HG02763 (cell line): ENCODE data around the gene TNFAIP3.
A peak's percentile ranks its signal among the peaks of the same experiment; 100 is the strongest.

Source experiments
- ATAC-seq: cut with Tn5 transposase; IDR thresholded peaks from one replicate; pipeline ENCODE4 v1.9.1; 2021; ENCODE audit warnings: mild to moderate bottlenecking, moderate library complexity; ENCODE audit not compliant: unreplicated experiment

TNFAIP3 gene

GRCh38 chr6:137896647-137897046 lies 29.6 kb downstream of the TNFAIP3 start:
- no peak for ATAC-seq

- no peak for ATAC-seq
Measured at GRCh38 chr6:137900815-137901214, 33.8 kb downstream of the TNFAIP3 start.

GRCh38 chr6:137901454-137901853 lies 34.4 kb downstream of the TNFAIP3 start:
- ATAC-seq = no peak

GRCh38 chr6:137902699-137903098 lies 35.6 kb downstream of the TNFAIP3 start:
- ATAC-seq = no peak

GRCh38 chr6:137903274-137903932 lies 36.3 kb downstream of the TNFAIP3 start:
- no peak for ATAC-seq

- ATAC-seq = peak; percentile 75
Measured at GRCh38 chr6:137903933-137904821, 37.1 kb downstream of the TNFAIP3 start.

GRCh38 chr6:137904822-137905617 lies 38.0 kb downstream of the TNFAIP3 start:
- ATAC-seq = peak; percentile 44

- ATAC-seq = no peak
Measured at GRCh38 chr6:137906020-137906472, 39.0 kb downstream of the TNFAIP3 start.

GRCh38 chr6:137907170-137907569 lies 40.1 kb downstream of the TNFAIP3 start:
- no peak for ATAC-seq

- no peak for ATAC-seq
Measured at GRCh38 chr6:137909533-137909932, 42.5 kb downstream of the TNFAIP3 start.

- no peak for ATAC-seq
Measured at GRCh38 chr6:137910424-137910834, 43.4 kb downstream of the TNFAIP3 start.

GRCh38 chr6:137910843-137911456 lies 43.9 kb downstream of the TNFAIP3 start:
- no peak for ATAC-seq

- ATAC-seq = peak; percentile 52
Measured at GRCh38 chr6:137911675-137912191, 44.7 kb downstream of the TNFAIP3 start.

GRCh38 chr6:137912813-137913212 lies 45.8 kb downstream of the TNFAIP3 start:
- no peak for ATAC-seq

- no peak for ATAC-seq
Measured at GRCh38 chr6:137913434-137913833, 46.4 kb downstream of the TNFAIP3 start.

GRCh38 chr6:137913996-137914529 lies 47.0 kb downstream of the TNFAIP3 start:
- no peak for ATAC-seq

- ATAC-seq = no peak
Measured at GRCh38 chr6:137914530-137915193, 47.6 kb downstream of the TNFAIP3 start.

GRCh38 chr6:137915790-137916189 lies 48.7 kb downstream of the TNFAIP3 start:
- ATAC-seq = no peak

- no peak for ATAC-seq
Measured at GRCh38 chr6:137917551-137918325, 50.7 kb downstream of the TNFAIP3 start.
